IMR-90 (cell line): Measurements from ENCODE around the gene ADIG. TPM values are rescaled to one million over a fixed set of nuclear protein-coding genes. Genes with fewer than 3 reads are reported as not detected.
A peak's percentile ranks its signal among the peaks of the same experiment; 100 is the strongest.

Source experiments
- ATAC-seq: fragments of 200-7000 bp; cut with Tn5 transposase; 2 replicates; pipeline ENCODE4 v1.9.1; 2020; ENCODE audit warnings: low read depth, mild to moderate bottlenecking, moderate library complexity
- BruUV-seq: library from RNA; stranded (reverse); fragments of 400-500 nt; replicated peaks from 2 replicates; lab custom pipeline; 2021; lab: Mats Ljungman, UMichigan
- CTCF ChIA-PET: fragments of 300-600 bp; formaldehyde crosslinking; extraction: SDS; loops from one replicate; lab custom pipeline; 2021; ENCODE audit warnings: antibody characterized with exemption; lab: Yijun Ruan, JAX
- POLR2A ChIA-PET: fragments of 300-600 bp; sonication (Branson Sonifier 250); formaldehyde crosslinking; loops from one replicate; lab custom pipeline; 2022; ENCODE audit warnings: antibody characterized with exemption; ENCODE audit not compliant: unreplicated experiment; lab: Charles Lee
- DNase-seq: peaks from one replicate; pipeline ENCODE4 v3.0.0; 2013
- H2AFZ ChIP-seq: replicated peaks from 2 replicates; pipeline ENCODE3; 2013; ENCODE audit warnings: low read length, mild to moderate bottlenecking; ENCODE audit not compliant: poor library complexity
- H2AK5ac ChIP-seq: 2 replicates; pipeline ENCODE4 v1.6.1; 2013; ENCODE audit warnings: low read depth, low read length, inconsistent platforms
- H2AK9ac ChIP-seq: replicated peaks from 2 replicates; pipeline ENCODE3; 2013; ENCODE audit warnings: mild to moderate bottlenecking, low read depth, low read length, moderate library complexity; ENCODE audit not compliant: poor library complexity
- H2BK120ac ChIP-seq: 2 replicates; pipeline ENCODE4 v1.6.1; 2013; ENCODE audit warnings: low read depth, low read length, inconsistent platforms
- H2BK15ac ChIP-seq: 3 replicates; pipeline ENCODE4 v1.6.1; 2013; ENCODE audit warnings: low read depth, low read length, inconsistent platforms
- H2BK20ac ChIP-seq: 2 replicates; pipeline ENCODE4 v1.6.1; 2013; ENCODE audit warnings: low read depth, mild to moderate bottlenecking, inconsistent platforms, low read length, moderate library complexity
- H2BK5ac ChIP-seq: 2 replicates; pipeline ENCODE4 v1.6.1; 2013; ENCODE audit warnings: mild to moderate bottlenecking, low read depth, low read length, inconsistent platforms; ENCODE audit not compliant: poor library complexity, severe bottlenecking
- H3K14ac ChIP-seq: replicated peaks from 2 replicates; pipeline ENCODE4 v1.6.1; 2013; ENCODE audit warnings: low read depth, low read length, inconsistent platforms
- H3K18ac ChIP-seq: 2 replicates; pipeline ENCODE4 v1.6.1; 2013; ENCODE audit warnings: low read depth, low read length, control low read depth
- H3K23ac ChIP-seq: 2 replicates; pipeline ENCODE4 v1.6.1; 2013; ENCODE audit warnings: low read depth, low read length, inconsistent platforms
- H3K27ac ChIP-seq: 2 replicates; pipeline ENCODE4 v1.5.1; 2013; ENCODE audit warnings: mild to moderate bottlenecking, control low read depth, low read length; ENCODE audit not compliant: insufficient read depth
- H3K27me3 ChIP-seq: 2 replicates; pipeline ENCODE4 v1.6.1; 2013; ENCODE audit warnings: low read length; ENCODE audit not compliant: control insufficient read depth, insufficient read depth
- H3K36me3 ChIP-seq: 2 replicates; pipeline ENCODE4 v1.6.1; 2013; ENCODE audit warnings: low read length, mixed read lengths; ENCODE audit not compliant: control insufficient read depth, insufficient read depth
- H3K4ac ChIP-seq: 2 replicates; pipeline ENCODE4 v1.6.1; 2013; ENCODE audit warnings: low read depth, low read length, inconsistent platforms
- H3K4me1 ChIP-seq: 2 replicates; pipeline ENCODE4 v1.6.1; 2013; ENCODE audit warnings: low read length, mixed read lengths; ENCODE audit not compliant: control insufficient read depth, insufficient read depth
- H3K4me2 ChIP-seq: 2 replicates; pipeline ENCODE4 v1.6.1; 2013; ENCODE audit warnings: low read depth, mild to moderate bottlenecking, control low read depth, low read length, moderate library complexity
- H3K4me3 ChIP-seq: 2 replicates; pipeline ENCODE4 v1.5.1; 2013; ENCODE audit warnings: low read depth, mild to moderate bottlenecking, control low read depth, low read length, moderate library complexity; ENCODE audit not compliant: insufficient read depth
- H3K56ac ChIP-seq: 2 replicates; pipeline ENCODE4 v1.6.1; 2013; ENCODE audit warnings: low read length, inconsistent platforms; ENCODE audit not compliant: insufficient read depth; ENCODE audit errors: extremely low read depth
- H3K79me1 ChIP-seq, 2 experiments: 2 replicates each; pipeline ENCODE4 v1.6.1; 2013; ENCODE audit warnings: low read length in 2 of 2, inconsistent platforms in 1 of 2, low read depth in 1 of 2
- H3K9ac ChIP-seq: 2 replicates; pipeline ENCODE4 v1.6.1; 2013; ENCODE audit warnings: low read depth, low read length, control low read depth
- H3K9me1 ChIP-seq: 2 replicates; pipeline ENCODE4 v1.6.1; 2013; ENCODE audit warnings: low read length, inconsistent platforms; ENCODE audit not compliant: insufficient read depth
- H3K9me3 ChIP-seq: 2 replicates; pipeline ENCODE4 v1.6.1; 2013; ENCODE audit warnings: low read length; ENCODE audit not compliant: control insufficient read depth, insufficient read depth
- H4K20me1 ChIP-seq: 2 replicates; pipeline ENCODE4 v1.6.1; 2013; ENCODE audit warnings: low read length, inconsistent platforms; ENCODE audit not compliant: insufficient read depth
- H4K5ac ChIP-seq: 2 replicates; pipeline ENCODE4 v1.6.1; 2013; ENCODE audit warnings: mild to moderate bottlenecking, low read depth, low read length, control low read depth
- H4K8ac ChIP-seq, 2 experiments: 2 replicates each; pipeline ENCODE4 v1.6.1; 2013; ENCODE audit warnings: low read depth in 2 of 2, low read length in 2 of 2, control low read depth in 1 of 2, inconsistent platforms in 1 of 2
- H4K91ac ChIP-seq: 2 replicates; pipeline ENCODE4 v1.6.1; 2013; ENCODE audit warnings: low read depth, low read length, inconsistent platforms; ENCODE audit not compliant: insufficient read depth
- BHLHE40 ChIP-seq: fragments of 150-350 bp; IDR thresholded peaks from 2 replicates; pipeline ENCODE4 v1.6.1; 2016; ENCODE audit warnings: mild to moderate bottlenecking, low read depth, low read length
- CEBPB ChIP-seq: IDR thresholded peaks from 2 replicates; pipeline ENCODE4 v1.6.1; 2012; ENCODE audit warnings: low read depth, low read length, improper control_type of control experiment
- CHD1 ChIP-seq: IDR thresholded peaks from 2 replicates; pipeline ENCODE4 v1.6.1; 2012; ENCODE audit warnings: low read depth, low read length, improper control_type of control experiment
- FOS ChIP-seq: fragments of 150-350 bp; IDR thresholded peaks from 2 replicates; pipeline ENCODE4 v1.6.1; 2016; ENCODE audit warnings: low read depth, low read length
- MAFK ChIP-seq: IDR thresholded peaks from 2 replicates; pipeline ENCODE4 v1.6.1; 2012; ENCODE audit warnings: low read depth, low read length, improper control_type of control experiment
- MAZ ChIP-seq: IDR thresholded peaks from 2 replicates; pipeline ENCODE4 v1.6.1; 2012; ENCODE audit warnings: low read depth, mild to moderate bottlenecking, low read length, improper control_type of control experiment, moderate library complexity, borderline replicate concordance
- MXI1 ChIP-seq: IDR thresholded peaks from 2 replicates; pipeline ENCODE4 v1.6.1; 2012; ENCODE audit warnings: low read depth, mild to moderate bottlenecking, low read length, moderate library complexity, borderline replicate concordance
- NFE2L2 ChIP-seq: fragments of 150-350 bp; IDR thresholded peaks from 2 replicates; pipeline ENCODE4 v1.6.1; 2016; ENCODE audit warnings: low read depth, mild to moderate bottlenecking, low read length
- POLR2A ChIP-seq: IDR thresholded peaks from 2 replicates; pipeline ENCODE4 v1.6.1; 2012; ENCODE audit warnings: mild to moderate bottlenecking, low read depth, low read length
- RAD21 ChIP-seq: IDR thresholded peaks from 2 replicates; pipeline ENCODE4 v1.6.1; 2012; ENCODE audit warnings: low read length, improper control_type of control experiment
- RCOR1 ChIP-seq: IDR thresholded peaks from 2 replicates; pipeline ENCODE4 v1.6.1; 2012; ENCODE audit warnings: mild to moderate bottlenecking, low read length, improper control_type of control experiment; ENCODE audit not compliant: insufficient replicate concordance
- SMC3 ChIP-seq: fragments of 150-350 bp; IDR thresholded peaks from 2 replicates; pipeline ENCODE4 v1.6.1; 2016; ENCODE audit warnings: low read depth, mild to moderate bottlenecking, antibody characterized with exemption, low read length, moderate library complexity
- WGBS, 2 experiments: methylation state at CpG; one replicate each; pipeline versions ENCODE4 v1.1.5 to v1.1.7; 2013; ENCODE audit warnings: missing lambda C conversion rate in 2 of 2; ENCODE audit not compliant: insufficient read length in 1 of 2; ENCODE audit errors: extremely low coverage in 2 of 2; 5-methylcytosine and 5-hydroxymethylcytosine counted together
- dilution Hi-C: fragments of 300-500 bp; cut with HindIII; formaldehyde crosslinking; loops from one replicate; pipeline ENCODE4 v1.14.3; 2018; ENCODE audit warnings: low sequenced_read_pairs; ENCODE audit not compliant: unreplicated experiment
- in situ Hi-C: fragments of 300-500 bp; cut with MboI; formaldehyde crosslinking; loops from 3 replicates; pipeline ENCODE4 v1.14.3; 2019; ENCODE audit warnings: low sequenced_read_pairs, inconsistent platforms, mixed read lengths
- intact Hi-C: fragments of 100-400 bp; cut with micrococcal nuclease; formaldehyde crosslinking; loops from 2 replicates; pipeline ENCODE4 v1.10.0; 2022
- polyA plus RNA-seq, 3 experiments: library from polyadenylated mRNA; depleted of rRNA; stranded (reverse); fragments of >200 nt; gene quantifications; 2 replicates each; pipeline ENCODE4 v1.2.3, GENCODE V29; 2012; ENCODE audit warnings: low replicate concordance in 1 of 3
- total RNA-seq: library from RNA; depleted of rRNA; stranded (reverse); fragments of >200 nt; gene quantifications from 2 replicates; pipeline ENCODE4 v1.2.3, GENCODE V29; 2012
- TF ChIP-seq, protein P1 (sequence below): conservative IDR thresholded peaks from 2 replicates; pipeline ENCODE4 v1.5.1; 2012; ENCODE audit warnings: mild to moderate bottlenecking, low read depth, low read length, improper control_type of control experiment
- TF ChIP-seq, protein P2 (sequence below): fragments of 150-350 bp; IDR thresholded peaks from 2 replicates; pipeline ENCODE4 v1.6.1; 2016; ENCODE audit warnings: low read depth, mild to moderate bottlenecking, low read length, moderate library complexity, borderline replicate concordance
- TF ChIP-seq, protein P3 (sequence below): fragments of 150-350 bp; IDR thresholded peaks from 2 replicates; pipeline ENCODE4 v1.6.1; 2017; ENCODE audit warnings: mild to moderate bottlenecking, antibody characterized with exemption, low read length, low read depth

The ADIG gene
- total and polyA plus RNA-seq, 2 of the 4 experiments (the other 2 are of a cell fraction), result not detected

DNA sequence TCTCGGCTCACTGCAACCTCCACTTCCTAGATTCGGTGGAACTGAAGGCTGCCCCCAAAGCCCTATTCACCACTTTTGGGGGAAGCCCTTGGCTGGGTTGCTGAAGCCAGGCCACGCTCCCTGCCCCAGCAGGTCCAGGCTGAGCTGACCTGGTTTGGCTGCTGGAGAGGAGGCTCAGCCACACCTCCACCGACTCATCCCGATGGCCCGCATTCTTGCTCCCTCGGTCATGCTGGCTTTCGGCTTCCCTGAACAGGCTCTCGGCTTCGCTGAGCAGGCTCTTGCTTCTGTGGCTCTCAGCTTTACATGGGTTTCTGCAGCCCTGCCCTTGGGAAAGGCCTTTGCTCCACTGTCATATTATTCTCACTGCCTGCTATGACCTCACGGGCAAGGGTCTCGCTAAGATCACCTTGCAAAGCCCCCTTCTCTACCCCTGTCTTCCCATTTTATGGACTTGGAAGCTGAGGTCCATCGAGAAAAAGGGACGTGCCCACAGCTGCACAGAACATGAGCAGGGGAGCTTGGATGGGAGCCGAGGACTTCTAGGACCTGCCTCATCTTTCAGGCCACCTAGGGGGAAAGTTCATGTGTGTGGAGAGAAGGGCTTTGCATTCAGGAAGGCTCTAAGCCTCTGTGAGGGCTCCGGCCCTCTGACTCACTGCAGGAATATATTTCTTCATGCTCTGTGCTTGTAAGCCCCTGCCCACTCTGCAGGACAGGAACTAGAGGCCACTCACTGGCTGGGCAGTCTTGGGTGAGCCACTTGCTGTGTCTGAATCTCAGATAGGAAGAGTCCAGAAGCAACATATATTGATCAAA lies 36.2 kb downstream of the ADIG start:
- WGBS, 2 experiments, result 69% methylated on average over 3 of the region's 16 CpGs; no CpG with 5 or more reads in 1 of the 2 experiments
- H3K9me3 ChIP-seq, result no peaks in the 10 kb centered on the region
- dilution Hi-C loops, result no loop called here
- TF ChIP-seq MAZ (no peak), RCOR1 (no peak), FOS (no peak), RAD21 (no peak), MAFK (no peak), POLR2A (no peak), SMC3 (no peak), MXI1 (no peak), BHLHE40 (no peak), CHD1 (no peak), NFE2L2 (no peak), CEBPB (no peak)
- TF ChIP-seq, protein P1, sequence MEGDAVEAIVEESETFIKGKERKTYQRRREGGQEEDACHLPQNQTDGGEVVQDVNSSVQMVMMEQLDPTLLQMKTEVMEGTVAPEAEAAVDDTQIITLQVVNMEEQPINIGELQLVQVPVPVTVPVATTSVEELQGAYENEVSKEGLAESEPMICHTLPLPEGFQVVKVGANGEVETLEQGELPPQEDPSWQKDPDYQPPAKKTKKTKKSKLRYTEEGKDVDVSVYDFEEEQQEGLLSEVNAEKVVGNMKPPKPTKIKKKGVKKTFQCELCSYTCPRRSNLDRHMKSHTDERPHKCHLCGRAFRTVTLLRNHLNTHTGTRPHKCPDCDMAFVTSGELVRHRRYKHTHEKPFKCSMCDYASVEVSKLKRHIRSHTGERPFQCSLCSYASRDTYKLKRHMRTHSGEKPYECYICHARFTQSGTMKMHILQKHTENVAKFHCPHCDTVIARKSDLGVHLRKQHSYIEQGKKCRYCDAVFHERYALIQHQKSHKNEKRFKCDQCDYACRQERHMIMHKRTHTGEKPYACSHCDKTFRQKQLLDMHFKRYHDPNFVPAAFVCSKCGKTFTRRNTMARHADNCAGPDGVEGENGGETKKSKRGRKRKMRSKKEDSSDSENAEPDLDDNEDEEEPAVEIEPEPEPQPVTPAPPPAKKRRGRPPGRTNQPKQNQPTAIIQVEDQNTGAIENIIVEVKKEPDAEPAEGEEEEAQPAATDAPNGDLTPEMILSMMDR, result no peak
- TF ChIP-seq, protein P2, sequence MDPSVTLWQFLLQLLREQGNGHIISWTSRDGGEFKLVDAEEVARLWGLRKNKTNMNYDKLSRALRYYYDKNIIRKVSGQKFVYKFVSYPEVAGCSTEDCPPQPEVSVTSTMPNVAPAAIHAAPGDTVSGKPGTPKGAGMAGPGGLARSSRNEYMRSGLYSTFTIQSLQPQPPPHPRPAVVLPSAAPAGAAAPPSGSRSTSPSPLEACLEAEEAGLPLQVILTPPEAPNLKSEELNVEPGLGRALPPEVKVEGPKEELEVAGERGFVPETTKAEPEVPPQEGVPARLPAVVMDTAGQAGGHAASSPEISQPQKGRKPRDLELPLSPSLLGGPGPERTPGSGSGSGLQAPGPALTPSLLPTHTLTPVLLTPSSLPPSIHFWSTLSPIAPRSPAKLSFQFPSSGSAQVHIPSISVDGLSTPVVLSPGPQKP, result no peak
- TF ChIP-seq, protein P3, sequence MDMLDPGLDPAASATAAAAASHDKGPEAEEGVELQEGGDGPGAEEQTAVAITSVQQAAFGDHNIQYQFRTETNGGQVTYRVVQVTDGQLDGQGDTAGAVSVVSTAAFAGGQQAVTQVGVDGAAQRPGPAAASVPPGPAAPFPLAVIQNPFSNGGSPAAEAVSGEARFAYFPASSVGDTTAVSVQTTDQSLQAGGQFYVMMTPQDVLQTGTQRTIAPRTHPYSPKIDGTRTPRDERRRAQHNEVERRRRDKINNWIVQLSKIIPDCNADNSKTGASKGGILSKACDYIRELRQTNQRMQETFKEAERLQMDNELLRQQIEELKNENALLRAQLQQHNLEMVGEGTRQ, result no peak

More for the DNA sequence above, 36.2 kb downstream of the ADIG start:
- no peaks in the 10 kb centered on the region for H3K4me1 ChIP-seq
- no peaks in the 10 kb centered on the region for H3K9me1 ChIP-seq
- H2AK5ac ChIP-seq, result no peak overlapping the region
- intact Hi-C loops, result no loop called here
- peak; percentile 44 for ATAC-seq
- H4K5ac ChIP-seq, result no peak overlapping the region
- no peak overlapping the region for H2BK120ac ChIP-seq
- POLR2A ChIA-PET, result no interaction called here
- no peaks in the 10 kb centered on the region for H3K79me1 ChIP-seq
- no peak overlapping the region for H4K91ac ChIP-seq
- no peaks in the 10 kb centered on the region for H4K20me1 ChIP-seq
- H2BK5ac ChIP-seq, result no peak overlapping the region
- in situ Hi-C loops, result no loop called here
- DNase-seq, result peak; percentile 36
- no peak overlapping the region for H4K8ac ChIP-seq
- no peak overlapping the region for H3K9ac ChIP-seq
- no peak overlapping the region for H3K27ac ChIP-seq
- no peak overlapping the region for H2BK20ac ChIP-seq
- no peak overlapping the region for H3K18ac ChIP-seq
- H3K36me3 ChIP-seq, result no peaks in the 10 kb centered on the region
- CTCF ChIA-PET, result no interaction called here
- H3K14ac ChIP-seq, result no peak overlapping the region
- no peak overlapping the region for H2BK15ac ChIP-seq
- H3K4ac ChIP-seq, result no peak overlapping the region
- H3K56ac ChIP-seq, result no peak overlapping the region
- BruUV-seq, result no TSS peak
- no peak overlapping the region for H3K4me3 ChIP-seq
- H3K23ac ChIP-seq, result no peak overlapping the region
- H3K4me2 ChIP-seq, result no peak overlapping the region
- H2AFZ ChIP-seq, result no peak overlapping the region
- peaks cover 25% of the 10 kb centered on the region for H3K27me3 ChIP-seq
- H2AK9ac ChIP-seq, result no peak overlapping the region
